ENCODE data around the gene RBFOX2. TPM values are rescaled to one million over a fixed set of nuclear protein-coding genes. Genes with fewer than 3 reads are reported as not detected.
"Not testable (repeated sequence)": the region's sequence is repeated elsewhere in the genome, so short reads cannot be mapped to it uniquely, and the experiment has no call there.

Gene RBFOX2
- total RNA-seq, 1 donor from 2014 or later = 58.1 TPM

GRCh38 chr22:35712672-35713071 is 316.0 kb downstream of the RBFOX2 start:
- no peak overlapping the region for H3K27ac ChIP-seq
- TF ChIP-seq CTCF (IDR thresholded peaks at IDR 0.05) = no peak
- H3K4me3 ChIP-seq = no peak overlapping the region
- H3K27me3 ChIP-seq = no peaks in the 10 kb centered on the region
- intact Hi-C loops (cut with DNase I) = no loop called here
- DNase-seq (ENCODE audit: low spot score in 2 of 2) = no peak
- no peaks in the 10 kb centered on the region for H3K4me1 ChIP-seq
- no peaks in the 10 kb centered on the region for H3K9me3 ChIP-seq
- H3K36me3 ChIP-seq = no peaks in the 10 kb centered on the region

- no peak for TF ChIP-seq CTCF (IDR thresholded peaks at IDR 0.05)
- H3K27ac ChIP-seq = no peak overlapping the region
- intact Hi-C loops (cut with DNase I) = no loop called here
- no peak overlapping the region for H3K4me3 ChIP-seq
- DNase-seq (ENCODE audit: low spot score in 2 of 2) = no peak
- no peaks in the 10 kb centered on the region for H3K4me1 ChIP-seq
- H3K36me3 ChIP-seq = no peaks in the 10 kb centered on the region
- H3K27me3 ChIP-seq = no peaks in the 10 kb centered on the region
- no peaks in the 10 kb centered on the region for H3K9me3 ChIP-seq
Measured at GRCh38 chr22:35711336-35711735, 317.3 kb downstream of the RBFOX2 start.

- TF ChIP-seq CTCF (IDR thresholded peaks at IDR 0.05) = no peak
- no peak for DNase-seq (ENCODE audit: low spot score in 2 of 2)
- Histone ChIP-seq H3K27ac (no peak overlapping the region), H3K4me3 (no peak overlapping the region), H3K4me1 (no peaks in the 10 kb centered on the region), H3K27me3 (no peaks in the 10 kb centered on the region), H3K9me3 (no peaks in the 10 kb centered on the region), H3K36me3 (no peaks in the 10 kb centered on the region)
- intact Hi-C loops (cut with DNase I) = no loop called here
Measured at GRCh38 chr22:35708917-35709316, 319.7 kb downstream of the RBFOX2 start.

- Histone ChIP-seq H3K4me3 (no peak overlapping the region), H3K36me3 (no peaks in the 10 kb centered on the region), H3K4me1 (no peaks in the 10 kb centered on the region), H3K27ac (no peak overlapping the region), H3K9me3 (no peaks in the 10 kb centered on the region), H3K27me3 (no peaks in the 10 kb centered on the region)
- intact Hi-C loops (cut with DNase I) = no loop called here
- DNase-seq (ENCODE audit: low spot score in 2 of 2) = no peak
- no peak for TF ChIP-seq CTCF (IDR thresholded peaks at IDR 0.05)
Measured at GRCh38 chr22:35708453-35708852, 320.2 kb downstream of the RBFOX2 start.

- H3K4me1 ChIP-seq = no peaks in the 10 kb centered on the region
- DNase-seq (ENCODE audit: low spot score in 2 of 2) = no peak
- no peak for TF ChIP-seq CTCF (IDR thresholded peaks at IDR 0.05)
- no peak overlapping the region for H3K4me3 ChIP-seq
- no peak overlapping the region for H3K27ac ChIP-seq
- no peaks in the 10 kb centered on the region for H3K9me3 ChIP-seq
- H3K36me3 ChIP-seq = no peaks in the 10 kb centered on the region
- intact Hi-C loops (cut with DNase I) = no loop called here
- H3K27me3 ChIP-seq = no peaks in the 10 kb centered on the region
Measured at GRCh38 chr22:35705141-35705540, 323.5 kb downstream of the RBFOX2 start.

GRCh38 chr22:35703861-35704584 is 324.6 kb downstream of the RBFOX2 start:
- Histone ChIP-seq H3K27ac (no peak overlapping the region), H3K27me3 (no peaks in the 10 kb centered on the region)
- no peak for TF ChIP-seq CTCF (IDR thresholded peaks at IDR 0.05)

GRCh38 chr22:35699852-35700251 is 328.8 kb downstream of the RBFOX2 start:
- H3K4me1 ChIP-seq; H3K27ac ChIP-seq; H3K36me3 ChIP-seq; H3K27me3 ChIP-seq; intact Hi-C loops (cut with DNase I); DNase-seq (ENCODE audit: low spot score in 2 of 2); H3K4me3 ChIP-seq; H3K9me3 ChIP-seq: not testable (repeated sequence)

More at GRCh38 chr22:35703861-35704584, 324.6 kb downstream of the RBFOX2 start:
- intact Hi-C loops (cut with DNase I) = no loop called here
- no peak for DNase-seq (ENCODE audit: low spot score in 2 of 2)
- no peaks in the 10 kb centered on the region for H3K4me1 ChIP-seq
- H3K4me3 ChIP-seq = no peak overlapping the region
- no peaks in the 10 kb centered on the region for H3K9me3 ChIP-seq
- no peaks in the 10 kb centered on the region for H3K36me3 ChIP-seq

Data from ascending aorta (tissue), 2 donors.